ENCODE results near the gene VAV3. TPM values are rescaled to one million over a fixed set of nuclear protein-coding genes. Genes with fewer than 3 reads are reported as not detected.

VAV3 gene
- polyA plus RNA-seq, 1 of the 3 experiments (the other 2 are of a cell fraction): not detected

GRCh38 chr1:107936498-107937481, 28.2 kb downstream of the VAV3 start:
- no peak overlapping the region for H3K9ac ChIP-seq
- no peak for DNase-seq
- H3K79me2 ChIP-seq (ENCODE audit: insufficient read depth): no peaks in the 10 kb centered on the region
- no peaks in the 10 kb centered on the region for H3K36me3 ChIP-seq (replicated peaks in 1 of 2; ENCODE audit: control insufficient read depth in 1 of 2, insufficient read depth in 2 of 2, low read length in 1 of 2)
- peaks cover 7 to 8% of the 10 kb centered on the region in 2 experiments; a peak in 3 of 4 replicates for H3K4me1 ChIP-seq (ENCODE audit: control insufficient read depth in 1 of 2, insufficient read depth in 2 of 2, low read depth in 1 of 2, low read length in 1 of 2)
- ChIA-PET POLR2A (no interaction called here), CTCF (no interaction called here)
- WGBS (ENCODE audit: low lambda C conversion rate): 26% methylated on average over 10 of the region's 10 CpGs
- TF ChIP-seq TAF1 (IDR thresholded peaks at IDR 0.05; ENCODE audit: borderline replicate concordance, low read depth, low read length) (no peak), GATA2 (CRISPR knock-in tag; IDR thresholded peaks at IDR 0.05) (no peak), JUND (IDR thresholded peaks at IDR 0.05) (peak; percentile 98), SMC3 (IDR thresholded peaks at IDR 0.05; ENCODE audit: low read depth, low read length) (no peak), MXI1 (IDR thresholded peaks at IDR 0.05; ENCODE audit: low read depth, low read length) (no peak), RFX5 (IDR thresholded peaks at IDR 0.05; ENCODE audit: low read length) (no peak), RXRA (IDR thresholded peaks at IDR 0.05; ENCODE audit: borderline replicate concordance, low read depth) (peak; percentile 86), CHD2 (IDR thresholded peaks at IDR 0.05; ENCODE audit: low read length, partially characterized antibody) (no peak), TEAD4 (IDR thresholded peaks at IDR 0.05; ENCODE audit: borderline replicate concordance, insufficient read depth) (peak; percentile 85), FOXM1 (IDR thresholded peaks at IDR 0.05; ENCODE audit: low read depth) (no peak), EP300 (IDR thresholded peaks at IDR 0.05; ENCODE audit: borderline replicate concordance in 1 of 2, low read depth in 1 of 2, low read length in 1 of 2) (peak; percentile 49 to 90; a peak in 2 of 4 replicates), ELF1 (IDR thresholded peaks at IDR 0.05) (no peak), POLR2AphosphoS5 (IDR thresholded peaks at IDR 0.05; ENCODE audit: low read depth, low read length) (peak; percentile 81; the same call in 1 of the 2 replicates), MEF2A (IDR thresholded peaks at IDR 0.05; ENCODE audit: borderline replicate concordance, low read depth) (peak; percentile 49; the same call in 1 of the 2 replicates), NFIC (IDR thresholded peaks at IDR 0.05; ENCODE audit: borderline replicate concordance) (peak; percentile 88), GABPA (IDR thresholded peaks at IDR 0.05; ENCODE audit: low read depth) (peak; percentile 15; the same call in 1 of the 2 replicates), TCF12 (IDR thresholded peaks at IDR 0.05) (peak; percentile 99), FOSL2 (IDR thresholded peaks at IDR 0.05; ENCODE audit: borderline replicate concordance, low read depth) (peak; percentile 97)
- TF ChIP-seq, protein P1, sequence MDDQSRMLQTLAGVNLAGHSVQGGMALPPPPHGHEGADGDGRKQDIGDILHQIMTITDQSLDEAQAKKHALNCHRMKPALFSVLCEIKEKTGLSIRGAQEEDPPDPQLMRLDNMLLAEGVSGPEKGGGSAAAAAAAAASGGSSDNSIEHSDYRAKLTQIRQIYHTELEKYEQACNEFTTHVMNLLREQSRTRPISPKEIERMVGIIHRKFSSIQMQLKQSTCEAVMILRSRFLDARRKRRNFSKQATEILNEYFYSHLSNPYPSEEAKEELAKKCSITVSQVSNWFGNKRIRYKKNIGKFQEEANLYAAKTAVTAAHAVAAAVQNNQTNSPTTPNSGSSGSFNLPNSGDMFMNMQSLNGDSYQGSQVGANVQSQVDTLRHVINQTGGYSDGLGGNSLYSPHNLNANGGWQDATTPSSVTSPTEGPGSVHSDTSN (IDR thresholded peaks at IDR 0.05): peak; percentile 87
- TF ChIP-seq, protein P2, sequence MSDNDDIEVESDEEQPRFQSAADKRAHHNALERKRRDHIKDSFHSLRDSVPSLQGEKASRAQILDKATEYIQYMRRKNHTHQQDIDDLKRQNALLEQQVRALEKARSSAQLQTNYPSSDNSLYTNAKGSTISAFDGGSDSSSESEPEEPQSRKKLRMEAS (IDR thresholded peaks at IDR 0.05; ENCODE audit: low read depth): no peak
- TF ChIP-seq, protein P3, sequence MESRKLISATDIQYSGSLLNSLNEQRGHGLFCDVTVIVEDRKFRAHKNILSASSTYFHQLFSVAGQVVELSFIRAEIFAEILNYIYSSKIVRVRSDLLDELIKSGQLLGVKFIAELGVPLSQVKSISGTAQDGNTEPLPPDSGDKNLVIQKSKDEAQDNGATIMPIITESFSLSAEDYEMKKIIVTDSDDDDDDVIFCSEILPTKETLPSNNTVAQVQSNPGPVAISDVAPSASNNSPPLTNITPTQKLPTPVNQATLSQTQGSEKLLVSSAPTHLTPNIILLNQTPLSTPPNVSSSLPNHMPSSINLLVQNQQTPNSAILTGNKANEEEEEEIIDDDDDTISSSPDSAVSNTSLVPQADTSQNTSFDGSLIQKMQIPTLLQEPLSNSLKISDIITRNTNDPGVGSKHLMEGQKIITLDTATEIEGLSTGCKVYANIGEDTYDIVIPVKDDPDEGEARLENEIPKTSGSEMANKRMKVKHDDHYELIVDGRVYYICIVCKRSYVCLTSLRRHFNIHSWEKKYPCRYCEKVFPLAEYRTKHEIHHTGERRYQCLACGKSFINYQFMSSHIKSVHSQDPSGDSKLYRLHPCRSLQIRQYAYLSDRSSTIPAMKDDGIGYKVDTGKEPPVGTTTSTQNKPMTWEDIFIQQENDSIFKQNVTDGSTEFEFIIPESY (IDR thresholded peaks at IDR 0.05; ENCODE audit: borderline replicate concordance, low read depth): peak; percentile 40; the same call in 1 of the 2 replicates
- H3F3A ChIP-seq (replicated peaks; ENCODE audit: insufficient read depth): no peaks in the 10 kb centered on the region
- H3K9me2 ChIP-seq: no peaks in the 10 kb centered on the region
- H3K27me3 ChIP-seq (ENCODE audit: insufficient read depth): no peaks in the 10 kb centered on the region
- 0 out of 4 replicates have a peak overlapping the region, but pooled peaks of 1 of the 2 experiments have one; percentile 16 for H3K4me3 ChIP-seq (ENCODE audit: low read depth in 2 of 2, low read length in 1 of 2)
- no peak overlapping the region for H2AFZ ChIP-seq (ENCODE audit: low read depth)
- no peak overlapping the region for H3K27ac ChIP-seq (ENCODE audit: low read depth in 2 of 2, low read length in 1 of 2)
- no peaks in the 10 kb centered on the region for H4K20me1 ChIP-seq (ENCODE audit: insufficient read depth)
- H3K9me3 ChIP-seq: no peaks in the 10 kb centered on the region
- H3K4me2 ChIP-seq: peak overlapping the region; percentile 24
